ENCODE data around the gene OCIAD1.
"Not testable (repeated sequence)": the region's sequence is repeated elsewhere in the genome, so short reads cannot be mapped to it uniquely, and the experiment has no call there.

Gene OCIAD1

GRCh38 chr4:48821431-48821830 lies 9.5 kb upstream of the OCIAD1 start:
- not testable (repeated sequence) for DNase-seq

DNA sequence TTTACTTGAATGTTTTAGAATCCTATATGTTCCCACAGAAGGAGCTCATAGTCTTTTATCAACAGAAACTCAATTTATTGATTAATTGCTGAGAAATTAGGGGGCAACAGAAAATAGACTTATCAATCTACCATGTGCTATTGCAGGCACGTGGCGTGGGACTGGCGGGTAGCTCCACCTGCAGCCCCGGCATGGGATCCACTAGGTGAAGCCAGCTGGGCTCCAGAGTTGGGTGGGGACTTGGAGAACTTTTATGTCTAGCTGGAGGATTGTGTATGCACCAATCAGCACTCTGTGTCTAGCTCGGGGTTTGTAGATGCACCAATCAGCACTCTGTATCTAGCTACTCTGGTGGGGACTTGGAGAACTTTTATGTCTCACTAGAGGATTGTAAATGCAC lies 3.3 kb upstream of the OCIAD1 start:
- DNase-seq: no peak

DNA sequence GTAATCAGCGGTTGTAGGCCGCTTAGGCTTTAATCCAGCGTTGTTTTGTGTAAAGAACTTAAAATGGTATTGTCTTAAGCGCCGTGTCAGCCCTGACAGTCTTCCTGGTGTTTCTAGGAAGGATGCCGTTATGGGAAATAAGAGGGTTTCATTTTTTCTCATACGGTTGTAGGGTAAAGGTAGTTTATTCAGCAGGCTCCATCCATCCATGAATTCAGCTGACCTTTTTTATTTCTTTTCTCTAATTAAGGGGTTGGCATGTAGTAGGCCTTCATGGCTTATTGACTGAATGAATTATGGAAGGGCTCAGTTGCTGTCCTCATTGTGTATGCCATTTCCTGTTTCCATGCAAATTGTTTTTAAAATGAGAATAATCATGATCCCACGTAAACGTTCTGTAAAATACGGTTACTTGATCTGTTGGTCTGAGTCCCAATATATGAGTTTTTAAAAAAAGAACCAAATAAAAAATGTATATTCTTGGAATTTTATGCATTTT lies 693 bp downstream of the OCIAD1 start:
- no peak for DNase-seq

GRCh38 chr4:48832571-48832970 lies 1.7 kb downstream of the OCIAD1 start:
- no peak for DNase-seq

GRCh38 chr4:48836658-48837057 lies 5.8 kb downstream of the OCIAD1 start:
- DNase-seq: no peak

DNA sequence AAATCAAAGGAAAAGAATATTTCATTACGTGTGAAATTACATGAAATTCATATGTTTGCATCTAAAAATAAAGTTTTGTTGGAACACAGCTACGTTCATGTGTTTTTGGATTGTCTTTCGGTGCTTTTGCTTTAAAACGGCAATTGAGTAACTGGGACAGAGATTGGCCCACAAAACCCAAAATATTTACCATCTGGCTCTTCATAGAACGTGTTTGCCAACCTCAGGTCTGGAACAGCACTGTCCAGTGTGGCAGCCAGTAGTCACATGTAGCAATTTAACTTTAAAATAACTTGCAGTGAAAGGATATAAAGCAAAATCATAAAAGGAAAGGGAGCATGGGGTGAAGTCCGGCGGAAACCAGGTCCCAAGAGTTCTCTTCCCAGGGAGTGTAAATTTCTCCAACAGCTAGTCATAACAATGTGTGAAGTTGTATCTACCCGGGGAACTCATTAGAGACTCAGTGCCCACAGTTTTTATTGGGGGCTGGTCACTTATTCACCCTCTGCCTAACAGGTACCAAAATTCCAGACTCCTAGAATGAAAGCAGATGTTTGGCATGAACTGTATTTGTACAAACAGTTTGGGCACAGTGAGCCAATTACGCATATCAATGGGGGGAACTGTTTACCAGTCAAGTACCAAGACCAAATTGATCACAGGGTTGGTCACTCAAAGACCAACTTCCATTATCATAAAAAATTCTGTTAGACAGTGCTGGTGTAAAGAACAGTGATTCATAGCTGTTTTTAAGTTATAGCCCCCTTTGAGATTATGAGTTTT lies 10.3 kb downstream of the OCIAD1 start:
- no peak for DNase-seq

DNA sequence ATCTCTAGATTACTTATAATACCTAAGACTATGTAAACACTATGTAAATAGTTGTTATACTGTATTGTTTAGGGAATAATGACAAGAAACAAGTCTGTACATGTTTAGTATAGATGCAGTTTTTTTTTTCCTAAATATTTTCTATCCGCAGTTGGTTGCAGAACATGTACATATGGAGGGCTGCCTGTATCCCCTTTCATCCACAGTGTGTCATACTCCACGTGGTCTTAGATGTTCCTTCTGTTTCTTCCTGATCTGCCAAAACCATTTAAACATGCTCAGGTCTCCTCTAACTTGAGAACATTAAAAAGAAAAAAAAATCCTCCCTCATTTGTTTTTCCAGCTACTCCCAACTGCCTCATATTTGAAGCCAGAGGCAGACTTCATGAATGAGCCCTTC lies 14.0 kb downstream of the OCIAD1 start:
- no peak for DNase-seq

DNA sequence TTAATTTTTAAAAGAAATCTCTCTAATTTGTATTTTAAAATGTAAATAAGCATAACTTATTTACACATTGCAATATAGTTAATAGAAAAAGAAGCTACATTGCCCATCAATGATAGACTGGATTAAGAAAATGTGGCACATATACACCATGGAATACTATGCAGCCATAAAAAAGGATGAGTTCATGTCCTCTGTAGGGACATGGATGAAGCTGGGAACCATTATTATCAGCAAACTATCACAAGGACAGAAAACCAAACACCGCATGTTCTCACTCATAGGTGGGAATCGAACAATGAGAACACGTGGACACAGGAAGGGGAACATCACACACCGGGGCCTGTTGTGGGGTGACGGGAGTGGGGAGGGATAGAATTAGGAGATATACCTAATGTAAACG lies 17.9 kb downstream of the OCIAD1 start:
- not testable (repeated sequence) for DNase-seq

- DNase-seq: no peak
Measured at GRCh38 chr4:48851651-48852050, 20.8 kb downstream of the OCIAD1 start.

DNA sequence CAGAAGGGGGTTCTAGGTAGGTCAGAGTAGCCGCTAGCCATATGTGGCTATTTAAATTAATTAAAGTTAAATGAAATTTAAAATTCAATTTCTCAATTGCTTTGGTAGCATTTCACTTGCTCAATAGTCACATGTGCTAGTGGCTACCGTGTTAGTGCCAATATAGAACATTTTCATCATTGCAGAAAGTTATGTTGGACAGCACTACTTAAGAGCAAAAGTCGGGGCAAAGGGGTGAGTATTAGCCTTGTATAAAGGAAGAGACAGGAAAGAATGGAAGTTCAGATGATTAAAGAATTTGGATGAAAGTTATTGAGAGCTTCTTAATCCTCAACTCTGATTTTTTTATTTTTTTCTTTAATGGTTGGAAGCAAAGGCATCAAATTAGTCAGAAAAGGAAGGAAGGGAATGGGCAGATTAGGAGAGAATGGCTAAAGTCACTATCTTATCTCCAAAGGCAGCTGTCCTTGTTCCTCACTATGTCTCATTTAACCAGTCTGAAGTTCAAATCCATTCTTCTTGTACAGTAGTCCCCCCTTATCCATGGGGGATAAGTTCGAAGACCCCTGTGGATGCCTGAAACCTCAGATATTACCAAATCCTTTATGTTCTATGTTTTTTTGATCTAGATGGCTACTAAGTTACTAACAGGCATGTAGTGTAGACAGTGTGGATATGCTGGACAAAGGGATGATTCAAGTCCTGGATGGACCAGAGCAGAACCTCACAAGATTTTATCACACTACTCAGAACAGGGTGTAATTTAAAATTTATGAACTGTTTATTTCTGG lies 22.9 kb downstream of the OCIAD1 start:
- DNase-seq: no peak

GRCh38 chr4:48854395-48854683 lies 23.5 kb downstream of the OCIAD1 start:
- no peak for DNase-seq

DNA sequence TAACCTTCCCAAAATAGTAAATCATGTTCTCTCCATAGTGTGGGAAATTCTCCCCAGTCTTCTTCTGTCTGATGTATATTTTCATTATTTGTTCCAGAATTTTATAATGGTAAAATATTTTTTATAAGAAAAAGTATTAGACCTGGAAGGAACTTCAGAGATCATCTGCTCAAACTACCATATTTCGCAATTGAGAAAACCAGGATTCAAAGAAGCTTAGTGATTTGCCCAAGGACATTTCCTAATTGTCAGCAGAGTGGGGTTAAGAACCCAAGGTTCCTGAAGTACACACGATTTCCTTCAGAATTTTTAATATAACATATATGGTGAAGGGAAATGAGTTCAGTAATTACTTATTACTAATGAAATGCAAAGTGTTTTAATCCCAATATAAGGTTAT lies 24.1 kb downstream of the OCIAD1 start:
- DNase-seq: no peak

- no peak for DNase-seq
Measured at GRCh38 chr4:48858130-48858529, 27.2 kb downstream of the OCIAD1 start.

GRCh38 chr4:48862038-48862437 lies 31.1 kb downstream of the OCIAD1 start:
- no peak for DNase-seq

DNA sequence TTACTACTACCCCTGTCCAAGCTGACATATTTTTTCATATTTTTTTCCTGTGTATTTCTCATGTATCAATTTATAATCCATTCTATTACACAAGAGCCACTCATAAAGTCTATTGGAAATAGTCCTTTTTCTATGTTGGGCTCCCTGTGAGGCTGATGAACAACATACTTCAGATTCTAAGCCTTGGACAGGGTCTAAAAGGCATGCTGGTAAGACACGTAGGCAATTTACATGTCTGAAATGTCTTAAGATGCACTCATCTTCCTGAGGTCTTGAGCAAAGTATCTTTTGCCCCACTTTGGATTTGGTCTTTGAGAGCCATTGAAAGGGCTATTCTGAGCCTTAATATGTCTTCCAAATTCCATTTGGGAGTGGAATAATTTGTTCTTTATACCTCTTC lies 31.8 kb downstream of the OCIAD1 start:
- no peak for DNase-seq

DNA sequence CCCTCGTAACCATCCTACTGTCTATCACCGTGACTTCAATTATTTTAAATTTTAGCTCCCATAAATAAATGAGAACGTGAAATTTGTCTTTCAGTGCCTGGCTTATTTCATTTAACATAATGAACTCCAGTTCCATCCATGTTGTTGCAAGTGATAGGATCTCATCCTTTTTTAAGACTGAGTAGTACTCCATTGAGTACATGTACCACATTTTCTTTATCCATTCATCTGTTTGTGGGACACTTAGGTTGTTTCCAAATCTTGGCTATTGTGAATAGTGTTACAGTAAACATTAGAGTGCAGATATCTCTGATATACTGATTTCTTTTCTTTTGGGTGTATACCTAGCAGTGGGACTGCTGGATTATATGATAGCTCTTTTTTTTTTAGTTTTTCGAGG lies 32.8 kb downstream of the OCIAD1 start:
- no peak for DNase-seq

- DNase-seq: not testable (repeated sequence)
Measured at GRCh38 chr4:48864696-48865095, 33.8 kb downstream of the OCIAD1 start.

GRCh38 chr4:48877827-48878535 lies 47.1 kb downstream of the OCIAD1 start:
- DNase-seq: no peak

GRCh38 chr4:48879561-48880442 lies 48.9 kb downstream of the OCIAD1 start:
- DNase-seq: no peak

DNA sequence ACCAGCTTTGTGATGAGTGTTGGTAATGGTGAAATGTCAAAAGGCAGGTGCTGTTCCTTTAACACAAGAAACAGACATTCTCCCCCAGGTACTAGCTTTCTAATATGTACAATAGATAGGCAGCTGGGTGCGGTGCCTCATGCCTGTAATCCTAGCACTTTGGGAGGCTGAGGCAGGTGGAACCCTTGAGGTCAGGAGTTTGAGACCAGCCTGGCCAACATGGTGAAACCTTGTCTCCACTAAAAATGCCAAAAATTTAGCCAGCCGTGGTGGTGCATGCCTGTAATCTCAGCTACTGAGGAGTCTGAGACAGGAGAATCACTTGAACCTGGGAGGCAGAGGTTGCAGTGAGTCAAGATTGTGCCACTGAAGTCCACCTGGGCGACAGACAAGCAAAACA lies 50.8 kb downstream of the OCIAD1 start:
- not testable (repeated sequence) for DNase-seq

DNA sequence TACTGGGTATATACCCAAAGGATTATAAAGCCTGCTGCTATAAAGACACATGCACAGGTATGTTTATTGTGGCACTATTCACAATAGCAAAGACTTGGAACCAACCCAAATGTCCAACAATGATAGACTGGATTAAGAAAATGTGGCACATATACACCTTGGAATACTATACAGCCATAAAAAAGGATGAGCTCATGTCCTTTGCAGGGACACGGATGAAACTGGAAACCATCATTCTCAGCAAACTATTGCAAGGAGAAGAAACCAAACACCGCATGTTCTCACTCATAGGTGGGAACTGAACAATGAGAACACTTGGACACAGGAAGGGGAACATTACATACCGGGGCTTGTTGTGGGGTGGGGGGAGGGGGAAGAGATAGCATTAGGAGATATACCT lies 58.9 kb downstream of the OCIAD1 start:
- not testable (repeated sequence) for DNase-seq

DNA sequence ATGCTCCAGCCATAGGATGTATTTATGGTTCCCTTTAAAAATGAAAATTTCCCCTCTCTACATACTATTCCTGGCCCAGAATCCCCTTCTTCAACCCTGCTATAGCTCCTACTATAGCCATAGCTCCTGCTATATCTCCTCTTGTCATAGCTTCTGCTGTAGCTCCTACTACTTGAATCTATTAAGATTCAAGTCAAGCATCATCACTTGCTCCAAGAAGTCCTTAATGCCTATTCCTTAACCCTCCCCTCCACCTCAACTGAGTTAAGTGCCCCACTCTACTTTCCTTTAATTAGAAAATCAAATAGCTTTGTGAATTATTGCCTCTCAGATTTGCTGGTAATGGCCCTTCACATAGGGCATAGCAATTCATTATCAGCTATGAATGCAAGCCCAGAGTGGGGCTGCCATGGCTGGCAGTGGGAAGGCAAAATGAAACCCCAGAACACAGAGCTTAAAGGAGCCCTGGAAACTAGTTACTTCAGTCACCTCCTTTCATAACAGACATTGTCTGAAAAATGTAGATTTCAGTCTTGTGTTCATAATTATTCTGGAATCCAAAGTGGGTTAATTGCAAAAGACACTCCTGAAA lies 60.2 kb downstream of the OCIAD1 start:
- DNase-seq: no peak

Data from NCI-H1930 (cell line).